ENCODE data around the gene FBLN2. TPM values are rescaled to one million over a fixed set of nuclear protein-coding genes. Genes with fewer than 3 reads are reported as not detected.

Gene FBLN2
- total RNA-seq, 1 donor from 2014 or later = 32.9 TPM

GRCh38 chr3:13683772-13684171 is 134.8 kb downstream of the FBLN2 start:
- Histone ChIP-seq H3K9me3 (no peaks in the 10 kb centered on the region), H3K27ac (no peak overlapping the region), H3K4me3 (no peak overlapping the region), H3K27me3 (no peaks in the 10 kb centered on the region), H3K36me3 (no peaks in the 10 kb centered on the region), H3K4me1 (no peaks in the 10 kb centered on the region)
- ATAC-seq (no peak), DNase-seq (no peak)
- no peak for TF ChIP-seq CTCF (IDR thresholded peaks at IDR 0.05)
- intact Hi-C loops (cut with DNase I) = no loop called here

- H3K4me1 ChIP-seq = no peaks in the 10 kb centered on the region
- DNase-seq (no peak), ATAC-seq (no peak)
- TF ChIP-seq CTCF (IDR thresholded peaks at IDR 0.05) = no peak
- no peak overlapping the region for H3K4me3 ChIP-seq
- H3K27me3 ChIP-seq = no peaks in the 10 kb centered on the region
- H3K36me3 ChIP-seq = no peaks in the 10 kb centered on the region
- H3K9me3 ChIP-seq = no peaks in the 10 kb centered on the region
- H3K27ac ChIP-seq = no peak overlapping the region
- intact Hi-C loops (cut with DNase I) = no loop called here
Observed at GRCh38 chr3:13684350-13684749, 135.4 kb downstream of the FBLN2 start.

- Histone ChIP-seq H3K9me3 (no peaks in the 10 kb centered on the region), H3K27ac (no peak overlapping the region), H3K4me1 (no peaks in the 10 kb centered on the region), H3K4me3 (no peak overlapping the region), H3K36me3 (no peaks in the 10 kb centered on the region), H3K27me3 (no peaks in the 10 kb centered on the region)
- TF ChIP-seq CTCF (IDR thresholded peaks at IDR 0.05) = no peak
- ATAC-seq = no peak
- intact Hi-C loops (cut with DNase I) = no loop called here
- no peak for DNase-seq
Observed at GRCh38 chr3:13684854-13685253, 135.9 kb downstream of the FBLN2 start.

- DNase-seq = no peak
- no peaks in the 10 kb centered on the region for H3K36me3 ChIP-seq
- TF ChIP-seq CTCF (IDR thresholded peaks at IDR 0.05) = no peak
- ATAC-seq = no peak
- H3K4me1 ChIP-seq = no peaks in the 10 kb centered on the region
- no peak overlapping the region for H3K4me3 ChIP-seq
- intact Hi-C loops (cut with DNase I) = no loop called here
- H3K27me3 ChIP-seq = no peaks in the 10 kb centered on the region
- no peak overlapping the region for H3K27ac ChIP-seq
- no peaks in the 10 kb centered on the region for H3K9me3 ChIP-seq
Observed at GRCh38 chr3:13685721-13686120, 136.8 kb downstream of the FBLN2 start.

GRCh38 chr3:13686367-13687160 is 137.6 kb downstream of the FBLN2 start:
- no peak overlapping the region for H3K27ac ChIP-seq
- H3K27me3 ChIP-seq = no peaks in the 10 kb centered on the region
- TF ChIP-seq CTCF (IDR thresholded peaks at IDR 0.05) = no peak
- H3K4me3 ChIP-seq = no peak overlapping the region
- intact Hi-C loops (cut with DNase I) = no loop called here
- no peaks in the 10 kb centered on the region for H3K36me3 ChIP-seq
- DNase-seq (no peak), ATAC-seq (no peak)
- H3K9me3 ChIP-seq = no peaks in the 10 kb centered on the region
- H3K4me1 ChIP-seq = no peaks in the 10 kb centered on the region

Measured in upper lobe of right lung (tissue), 1 donor.